ENCODE results near the gene MAG. TPM values are rescaled to one million over a fixed set of nuclear protein-coding genes. Genes with fewer than 3 reads are reported as not detected.
A peak's percentile ranks its signal among the peaks of the same experiment; 100 is the strongest.

The MAG gene
- total and polyA plus RNA-seq, 2 of the 13 experiments (the other 11 are each of a cell fraction or from before 2014, with no cell fraction given) = 0.20 to 1.3 TPM

GRCh38 chr19:35269438-35270117 is 22.4 kb upstream of the MAG start (continued):
- TF ChIP-seq ZNF34 (CRISPR knock-in tag; IDR thresholded peaks at IDR 0.05; ENCODE audit: borderline replicate concordance) = no peak
- no peak for TF ChIP-seq ARID2 (CRISPR knock-in tag; IDR thresholded peaks at IDR 0.05; ENCODE audit: borderline replicate concordance)
- TF ChIP-seq TFDP1 (CRISPR knock-in tag; IDR thresholded peaks at IDR 0.05; ENCODE audit: borderline replicate concordance) = peak; percentile 51; the same call in 1 of the 2 replicates
- TF ChIP-seq ZNF33A (CRISPR knock-in tag; IDR thresholded peaks at IDR 0.05; ENCODE audit: borderline replicate concordance) = no peak
- TF ChIP-seq LCORL (IDR thresholded peaks at IDR 0.05) = no peak
- TF ChIP-seq LCORL (CRISPR knock-in tag; IDR thresholded peaks at IDR 0.05) = peak; percentile 63; the same call in 1 of the 2 replicates
- no peak for TF ChIP-seq SMAD9 (CRISPR knock-in tag; IDR thresholded peaks at IDR 0.05)
- TF ChIP-seq ZNF660 (CRISPR knock-in tag; IDR thresholded peaks at IDR 0.05; ENCODE audit: borderline replicate concordance, low read depth) = no peak
- TF ChIP-seq ZBTB10 (CRISPR knock-in tag; IDR thresholded peaks at IDR 0.05; ENCODE audit: borderline replicate concordance) = no peak
- 0 out of 2 replicates have a peak, but pooled peaks have one; percentile 40 for TF ChIP-seq ZNF121 (CRISPR knock-in tag; IDR thresholded peaks at IDR 0.05)
- TF ChIP-seq ZC3H13 (CRISPR knock-in tag; IDR thresholded peaks at IDR 0.05) = no peak
- TF ChIP-seq PAXIP1 (CRISPR knock-in tag; conservative IDR thresholded peaks at IDR 0.05) = 0 out of 2 replicates have a peak, but pooled peaks have one; percentile 25
- TF ChIP-seq DBP (CRISPR knock-in tag; IDR thresholded peaks at IDR 0.05; ENCODE audit: not compliant biosample characterization) = no peak
- peak; percentile 96 to 97 for TF ChIP-seq HMGXB4 (CRISPR knock-in tag; IDR thresholded peaks at IDR 0.05; ENCODE audit: borderline replicate concordance in 1 of 2, low read depth in 1 of 2)
